Measurements from ENCODE around the gene LYRM4.

LYRM4 gene

GRCh38 chr6:5091210-5092069, 169.3 kb downstream of the LYRM4 start:
- Histone ChIP-seq H3K23ac (ENCODE audit: low read length in 2 of 2) (no peak overlapping the region), H3K9ac (ENCODE audit: low read length) (no peak overlapping the region), H3K4me1 (ENCODE audit: control insufficient read depth, insufficient read depth, low read depth, low read length) (peaks cover 15% of the 10 kb centered on the region), H3K27me3 (ENCODE audit: control insufficient read depth in 1 of 2, insufficient read depth in 1 of 2, low read length in 2 of 2) (peaks cover 2 to 15% of the 10 kb centered on the region in 2 experiments), H3K36me3 (ENCODE audit: control insufficient read depth in 1 of 2, insufficient read depth in 2 of 2, low read depth in 1 of 2, low read length in 2 of 2) (no peaks in the 10 kb centered on the region), H3K4me3 (ENCODE audit: insufficient read depth in 1 of 2, low read depth in 1 of 2, low read length in 2 of 2) (no peak overlapping the region), H2BK12ac (ENCODE audit: low read length in 2 of 2) (peak overlapping the region in 1 of 2 experiments; percentile 43), H4K8ac (ENCODE audit: low read length) (no peak overlapping the region), H3K27ac (ENCODE audit: low read length, poor library complexity, severe bottlenecking) (no peak overlapping the region), H3K18ac (ENCODE audit: low read depth in 1 of 2, low read length in 2 of 2) (no peak overlapping the region), H2BK15ac (ENCODE audit: low read depth, poor library complexity, severe bottlenecking) (no peak overlapping the region), H3K79me1 (replicated peaks; ENCODE audit: low read length, poor library complexity, severe bottlenecking) (peaks cover 1% of the 10 kb centered on the region), H2AK5ac (ENCODE audit: low read length, severe bottlenecking) (no peak overlapping the region), H3K14ac (ENCODE audit: low read length in 2 of 2) (no peak overlapping the region), H4K91ac (ENCODE audit: low read length) (no peak overlapping the region), H2AFZ (ENCODE audit: low read depth, low read length) (no peak overlapping the region), H3K4me2 (ENCODE audit: low read length, poor library complexity, severe bottlenecking) (no peak overlapping the region), H3K4ac (ENCODE audit: low read depth in 1 of 2, low read length in 2 of 2) (no peak overlapping the region), H3K9me3 (ENCODE audit: control insufficient read depth, low read length) (no peaks in the 10 kb centered on the region), H2BK120ac (ENCODE audit: low read depth, low read length) (no peak overlapping the region), H2BK5ac (ENCODE audit: low read depth, low read length, poor library complexity, severe bottlenecking) (no peak overlapping the region)
- WGBS = 97% methylated on average over 10 of the region's 10 CpGs
- DNase-seq = no peak

GRCh38 chr6:5090603-5091002, 170.1 kb downstream of the LYRM4 start:
- DNase-seq = no peak
- H3K27me3 ChIP-seq (ENCODE audit: control insufficient read depth in 1 of 2, insufficient read depth in 1 of 2, low read length in 2 of 2) = peaks cover 3 to 19% of the 10 kb centered on the region in 2 experiments
- H2BK12ac ChIP-seq (ENCODE audit: low read length in 2 of 2) = peak overlapping the region in 1 of 2 experiments; percentile 31
- H2BK5ac ChIP-seq (ENCODE audit: low read depth, low read length, poor library complexity, severe bottlenecking) = no peak overlapping the region
- no peak overlapping the region for H2BK120ac ChIP-seq (ENCODE audit: low read depth, low read length)
- 91% methylated on average over 7 of the region's 7 CpGs for WGBS
- no peak overlapping the region for H3K23ac ChIP-seq (ENCODE audit: low read length in 2 of 2)
- no peak overlapping the region for H4K91ac ChIP-seq (ENCODE audit: low read length)
- H3K4me1 ChIP-seq (ENCODE audit: control insufficient read depth, insufficient read depth, low read depth, low read length) = peaks cover 21% of the 10 kb centered on the region
- H4K8ac ChIP-seq (ENCODE audit: low read length) = no peak overlapping the region
- no peak overlapping the region for H2AFZ ChIP-seq (ENCODE audit: low read depth, low read length)
- no peak overlapping the region for H3K4ac ChIP-seq (ENCODE audit: low read depth in 1 of 2, low read length in 2 of 2)
- no peak overlapping the region for H3K27ac ChIP-seq (ENCODE audit: low read length, poor library complexity, severe bottlenecking)
- no peaks in the 10 kb centered on the region for H3K36me3 ChIP-seq (ENCODE audit: control insufficient read depth in 1 of 2, insufficient read depth in 2 of 2, low read depth in 1 of 2, low read length in 2 of 2)
- no peak overlapping the region for H3K18ac ChIP-seq (ENCODE audit: low read depth in 1 of 2, low read length in 2 of 2)
- no peak overlapping the region for H3K4me2 ChIP-seq (ENCODE audit: low read length, poor library complexity, severe bottlenecking)
- no peak overlapping the region for H3K9ac ChIP-seq (ENCODE audit: low read length)
- peak overlapping the region in 1 of 2 experiments; percentile 11 for H3K14ac ChIP-seq (ENCODE audit: low read length in 2 of 2)
- no peak overlapping the region for H2AK5ac ChIP-seq (ENCODE audit: low read length, severe bottlenecking)
- peaks cover 1% of the 10 kb centered on the region for H3K79me1 ChIP-seq (replicated peaks; ENCODE audit: low read length, poor library complexity, severe bottlenecking)
- no peak overlapping the region for H2BK15ac ChIP-seq (ENCODE audit: low read depth, poor library complexity, severe bottlenecking)
- no peaks in the 10 kb centered on the region for H3K9me3 ChIP-seq (ENCODE audit: control insufficient read depth, low read length)
- H3K4me3 ChIP-seq (ENCODE audit: insufficient read depth in 1 of 2, low read depth in 1 of 2, low read length in 2 of 2) = peak overlapping the region in 1 of 2 experiments; percentile 11

- Histone ChIP-seq H2AK5ac (ENCODE audit: low read length, severe bottlenecking) (no peak overlapping the region), H3K36me3 (ENCODE audit: control insufficient read depth in 1 of 2, insufficient read depth in 2 of 2, low read depth in 1 of 2, low read length in 2 of 2) (no peaks in the 10 kb centered on the region), H3K9me3 (ENCODE audit: control insufficient read depth, low read length) (no peaks in the 10 kb centered on the region), H3K9ac (ENCODE audit: low read length) (no peak overlapping the region), H4K91ac (ENCODE audit: low read length) (no peak overlapping the region), H3K79me1 (replicated peaks; ENCODE audit: low read length, poor library complexity, severe bottlenecking) (peaks cover 1% of the 10 kb centered on the region), H3K18ac (ENCODE audit: low read depth in 1 of 2, low read length in 2 of 2) (no peak overlapping the region), H4K8ac (ENCODE audit: low read length) (no peak overlapping the region), H3K4ac (ENCODE audit: low read depth in 1 of 2, low read length in 2 of 2) (no peak overlapping the region), H3K14ac (ENCODE audit: low read length in 2 of 2) (no peak overlapping the region), H2BK12ac (ENCODE audit: low read length in 2 of 2) (no peak overlapping the region), H2BK15ac (ENCODE audit: low read depth, poor library complexity, severe bottlenecking) (no peak overlapping the region), H3K4me3 (ENCODE audit: insufficient read depth in 1 of 2, low read depth in 1 of 2, low read length in 2 of 2) (no peak overlapping the region), H2BK120ac (ENCODE audit: low read depth, low read length) (no peak overlapping the region), H3K23ac (ENCODE audit: low read length in 2 of 2) (no peak overlapping the region), H2AFZ (ENCODE audit: low read depth, low read length) (no peak overlapping the region), H2BK5ac (ENCODE audit: low read depth, low read length, poor library complexity, severe bottlenecking) (no peak overlapping the region), H3K4me1 (ENCODE audit: control insufficient read depth, insufficient read depth, low read depth, low read length) (peaks cover 20% of the 10 kb centered on the region), H3K27me3 (ENCODE audit: control insufficient read depth in 1 of 2, insufficient read depth in 1 of 2, low read length in 2 of 2) (peaks cover 3 to 19% of the 10 kb centered on the region in 2 experiments), H3K27ac (ENCODE audit: low read length, poor library complexity, severe bottlenecking) (no peak overlapping the region), H3K4me2 (ENCODE audit: low read length, poor library complexity, severe bottlenecking) (no peak overlapping the region)
- 96% methylated on average over 2 of the region's 5 CpGs for WGBS
- DNase-seq = no peak
Measured at GRCh38 chr6:5089481-5090438, 171.0 kb downstream of the LYRM4 start.

- H3K36me3 ChIP-seq (ENCODE audit: control insufficient read depth in 1 of 2, insufficient read depth in 2 of 2, low read depth in 1 of 2, low read length in 2 of 2) = no peaks in the 10 kb centered on the region
- no peak overlapping the region for H3K4ac ChIP-seq (ENCODE audit: low read depth in 1 of 2, low read length in 2 of 2)
- H2BK12ac ChIP-seq (ENCODE audit: low read length in 2 of 2) = no peak overlapping the region
- peaks cover 3 to 19% of the 10 kb centered on the region in 2 experiments for H3K27me3 ChIP-seq (ENCODE audit: control insufficient read depth in 1 of 2, insufficient read depth in 1 of 2, low read length in 2 of 2)
- no peak overlapping the region for H4K91ac ChIP-seq (ENCODE audit: low read length)
- no peak overlapping the region for H3K23ac ChIP-seq (ENCODE audit: low read length in 2 of 2)
- 89% methylated on average over 3 of the region's 3 CpGs for WGBS
- peaks cover 1% of the 10 kb centered on the region for H3K79me1 ChIP-seq (replicated peaks; ENCODE audit: low read length, poor library complexity, severe bottlenecking)
- no peak overlapping the region for H2AFZ ChIP-seq (ENCODE audit: low read depth, low read length)
- no peaks in the 10 kb centered on the region for H3K9me3 ChIP-seq (ENCODE audit: control insufficient read depth, low read length)
- no peak overlapping the region for H3K27ac ChIP-seq (ENCODE audit: low read length, poor library complexity, severe bottlenecking)
- no peak overlapping the region for H3K18ac ChIP-seq (ENCODE audit: low read depth in 1 of 2, low read length in 2 of 2)
- H3K4me2 ChIP-seq (ENCODE audit: low read length, poor library complexity, severe bottlenecking) = no peak overlapping the region
- H3K14ac ChIP-seq (ENCODE audit: low read length in 2 of 2) = no peak overlapping the region
- H2AK5ac ChIP-seq (ENCODE audit: low read length, severe bottlenecking) = no peak overlapping the region
- H2BK5ac ChIP-seq (ENCODE audit: low read depth, low read length, poor library complexity, severe bottlenecking) = no peak overlapping the region
- H4K8ac ChIP-seq (ENCODE audit: low read length) = no peak overlapping the region
- H3K4me3 ChIP-seq (ENCODE audit: insufficient read depth in 1 of 2, low read depth in 1 of 2, low read length in 2 of 2) = no peak overlapping the region
- peaks cover 24% of the 10 kb centered on the region for H3K4me1 ChIP-seq (ENCODE audit: control insufficient read depth, insufficient read depth, low read depth, low read length)
- DNase-seq = no peak
- no peak overlapping the region for H2BK15ac ChIP-seq (ENCODE audit: low read depth, poor library complexity, severe bottlenecking)
- no peak overlapping the region for H3K9ac ChIP-seq (ENCODE audit: low read length)
- H2BK120ac ChIP-seq (ENCODE audit: low read depth, low read length) = no peak overlapping the region
Measured at GRCh38 chr6:5088780-5089179, 172.0 kb downstream of the LYRM4 start.

Measured in mesenchymal stem cell (in vitro differentiated cells and primary cell).